ENCODE data around the gene ACSL5.

GRCh38 chr10:112429654-112430230, 55.8 kb downstream of the ACSL5 start:
- TF ChIP-seq CTCF (IDR thresholded peaks at IDR 0.05) (no peak), EP300 (IDR thresholded peaks at IDR 0.05) (no peak)
